ENCODE measurements around the gene XDH. TPM values are rescaled to one million over a fixed set of nuclear protein-coding genes. Genes with fewer than 3 reads are reported as not detected.

XDH gene
- total and polyA plus RNA-seq, 9 of the 15 experiments (the other 6 are each of a cell fraction or from before 2014, with no cell fraction given), result 0.04 to 0.06 TPM; not detected in 7

DNA sequence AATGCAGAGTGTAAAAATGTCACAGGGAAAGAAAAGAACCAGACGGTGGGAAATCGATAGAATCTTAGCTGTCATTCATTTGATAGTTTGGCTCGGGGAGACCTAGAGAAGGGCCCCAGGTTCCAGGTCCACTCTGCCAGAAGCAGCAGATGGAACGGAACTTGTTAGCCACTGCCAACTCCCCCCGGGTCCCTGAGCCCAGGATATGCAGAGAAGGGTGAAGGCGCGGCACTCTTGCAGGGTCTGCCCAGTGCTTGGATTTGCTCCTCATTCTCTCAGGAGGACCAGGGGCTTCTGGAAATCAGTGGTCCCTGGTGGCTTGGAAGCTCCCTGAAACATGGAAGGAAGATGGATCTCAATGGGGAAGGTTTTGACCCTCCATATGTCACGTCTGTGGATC is 11.6 kb upstream of the XDH start:
- DNase-seq (ENCODE audit: extremely low read depth in 1 of 4, low spot score in 3 of 4), result no peak
- no peaks in the 10 kb centered on the region for H3K9me1 ChIP-seq (ENCODE audit: control insufficient read depth, insufficient read depth, low read length)
- no peak overlapping the region for H3K4me3 ChIP-seq
- intact Hi-C loops (cut with micrococcal nuclease) (no loop called here), in situ Hi-C loops (cut with MboI) (no loop called here)
- H3K4me2 ChIP-seq (ENCODE audit: insufficient read depth, low read length), result no peak overlapping the region
- no peaks in the 10 kb centered on the region for H4K20me1 ChIP-seq (replicated peaks; ENCODE audit: control insufficient read depth, insufficient read depth, low read length)
- no peaks in the 10 kb centered on the region for H3K36me3 ChIP-seq (ENCODE audit: control insufficient read depth, insufficient read depth, low read length)
- peaks cover 0 to 4% of the 10 kb centered on the region in 2 experiments; a peak in 1 of 5 replicates for H3K27me3 ChIP-seq (ENCODE audit: control insufficient read depth in 2 of 2, insufficient read depth in 2 of 2, low read length in 2 of 2)
- no peak overlapping the region for H3K9ac ChIP-seq (ENCODE audit: insufficient read depth in 1 of 2, low read depth in 2 of 2, low read length in 2 of 2)
- H3K27ac ChIP-seq (ENCODE audit: extremely low read depth, low read depth, low read length), result no peak overlapping the region
- POLR2A ChIA-PET, result no interaction called here
- no peak for FAIRE-seq
- 0% methylated on average over 8 of the region's 8 CpGs for WGBS (ENCODE audit: insufficient coverage, low coverage, missing lambda C conversion rate)
- ATAC-seq, result no peak
- no peak overlapping the region for H2AFZ ChIP-seq (ENCODE audit: low read depth, low read length)
- BruUV-seq (replicated peaks), result no TSS peak
- H3K4me1 ChIP-seq (replicated peaks in 1 of 2; ENCODE audit: control insufficient read depth in 2 of 2, insufficient read depth in 2 of 2, low read length in 2 of 2), result no peaks in the 10 kb centered on the region
- TF ChIP-seq ZNF311 (CRISPR knock-in tag; IDR thresholded peaks at IDR 0.05) (no peak), POLR2B (IDR thresholded peaks at IDR 0.05; ENCODE audit: low read depth, partially characterized antibody) (no peak), MCM3 (IDR thresholded peaks at IDR 0.05) (no peak), CREBBP (IDR thresholded peaks at IDR 0.05; ENCODE audit: low read depth, low read length) (no peak), TAF9B (IDR thresholded peaks at IDR 0.05; ENCODE audit: partially characterized antibody) (no peak), LEF1 (IDR thresholded peaks at IDR 0.05) (no peak), ZNF354B (CRISPR knock-in tag; IDR thresholded peaks at IDR 0.05) (no peak), MIER1 (IDR thresholded peaks at IDR 0.05; ENCODE audit: low read depth) (no peak), ZNF324 (CRISPR knock-in tag; IDR thresholded peaks at IDR 0.05) (no peak), FOXP1 (CRISPR knock-in tag; IDR thresholded peaks at IDR 0.05) (no peak)
- TF ChIP-seq, protein P1, sequence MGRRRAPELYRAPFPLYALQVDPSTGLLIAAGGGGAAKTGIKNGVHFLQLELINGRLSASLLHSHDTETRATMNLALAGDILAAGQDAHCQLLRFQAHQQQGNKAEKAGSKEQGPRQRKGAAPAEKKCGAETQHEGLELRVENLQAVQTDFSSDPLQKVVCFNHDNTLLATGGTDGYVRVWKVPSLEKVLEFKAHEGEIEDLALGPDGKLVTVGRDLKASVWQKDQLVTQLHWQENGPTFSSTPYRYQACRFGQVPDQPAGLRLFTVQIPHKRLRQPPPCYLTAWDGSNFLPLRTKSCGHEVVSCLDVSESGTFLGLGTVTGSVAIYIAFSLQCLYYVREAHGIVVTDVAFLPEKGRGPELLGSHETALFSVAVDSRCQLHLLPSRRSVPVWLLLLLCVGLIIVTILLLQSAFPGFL (CRISPR knock-in tag; IDR thresholded peaks at IDR 0.05), result no peak
- TF ChIP-seq, protein P2, sequence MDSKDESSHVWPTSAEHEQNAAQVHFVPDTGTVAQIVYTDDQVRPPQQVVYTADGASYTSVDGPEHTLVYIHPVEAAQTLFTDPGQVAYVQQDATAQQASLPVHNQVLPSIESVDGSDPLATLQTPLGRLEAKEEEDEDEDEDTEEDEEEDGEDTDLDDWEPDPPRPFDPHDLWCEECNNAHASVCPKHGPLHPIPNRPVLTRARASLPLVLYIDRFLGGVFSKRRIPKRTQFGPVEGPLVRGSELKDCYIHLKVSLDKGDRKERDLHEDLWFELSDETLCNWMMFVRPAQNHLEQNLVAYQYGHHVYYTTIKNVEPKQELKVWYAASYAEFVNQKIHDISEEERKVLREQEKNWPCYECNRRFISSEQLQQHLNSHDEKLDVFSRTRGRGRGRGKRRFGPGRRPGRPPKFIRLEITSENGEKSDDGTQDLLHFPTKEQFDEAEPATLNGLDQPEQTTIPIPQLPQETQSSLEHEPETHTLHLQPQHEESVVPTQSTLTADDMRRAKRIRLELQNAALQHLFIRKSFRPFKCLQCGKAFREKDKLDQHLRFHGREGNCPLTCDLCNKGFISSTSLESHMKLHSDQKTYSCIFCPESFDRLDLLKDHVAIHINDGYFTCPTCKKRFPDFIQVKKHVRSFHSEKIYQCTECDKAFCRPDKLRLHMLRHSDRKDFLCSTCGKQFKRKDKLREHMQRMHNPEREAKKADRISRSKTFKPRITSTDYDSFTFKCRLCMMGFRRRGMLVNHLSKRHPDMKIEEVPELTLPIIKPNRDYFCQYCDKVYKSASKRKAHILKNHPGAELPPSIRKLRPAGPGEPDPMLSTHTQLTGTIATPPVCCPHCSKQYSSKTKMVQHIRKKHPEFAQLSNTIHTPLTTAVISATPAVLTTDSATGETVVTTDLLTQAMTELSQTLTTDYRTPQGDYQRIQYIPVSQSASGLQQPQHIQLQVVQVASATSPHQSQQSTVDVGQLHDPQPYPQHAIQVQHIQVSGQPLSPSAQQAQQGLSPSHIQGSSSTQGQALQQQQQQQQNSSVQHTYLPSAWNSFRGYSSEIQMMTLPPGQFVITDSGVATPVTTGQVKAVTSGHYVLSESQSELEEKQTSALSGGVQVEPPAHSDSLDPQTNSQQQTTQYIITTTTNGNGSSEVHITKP (IDR thresholded peaks at IDR 0.05; ENCODE audit: partially characterized antibody), result no peak
- TF ChIP-seq, protein P3, sequence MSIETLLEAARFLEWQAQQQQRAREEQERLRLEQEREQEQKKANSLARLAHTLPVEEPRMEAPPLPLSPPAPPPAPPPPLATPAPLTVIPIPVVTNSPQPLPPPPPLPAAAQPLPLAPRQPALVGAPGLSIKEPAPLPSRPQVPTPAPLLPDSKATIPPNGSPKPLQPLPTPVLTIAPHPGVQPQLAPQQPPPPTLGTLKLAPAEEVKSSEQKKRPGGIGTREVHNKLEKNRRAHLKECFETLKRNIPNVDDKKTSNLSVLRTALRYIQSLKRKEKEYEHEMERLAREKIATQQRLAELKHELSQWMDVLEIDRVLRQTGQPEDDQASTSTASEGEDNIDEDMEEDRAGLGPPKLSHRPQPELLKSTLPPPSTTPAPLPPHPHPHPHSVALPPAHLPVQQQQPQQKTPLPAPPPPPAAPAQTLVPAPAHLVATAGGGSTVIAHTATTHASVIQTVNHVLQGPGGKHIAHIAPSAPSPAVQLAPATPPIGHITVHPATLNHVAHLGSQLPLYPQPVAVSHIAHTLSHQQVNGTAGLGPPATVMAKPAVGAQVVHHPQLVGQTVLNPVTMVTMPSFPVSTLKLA (conservative IDR thresholded peaks at IDR 0.05), result no peak
- CTCF ChIA-PET (ENCODE audit: low intra/inter-chr PET ratio), result no interaction called here
- H3K9me3 ChIP-seq (replicated peaks; ENCODE audit: control insufficient read depth, insufficient read depth, low read depth, low read length), result no peaks in the 10 kb centered on the region
- no peaks in the 10 kb centered on the region for H3K79me2 ChIP-seq (ENCODE audit: control insufficient read depth, insufficient read depth, low read length)

All from K562 (cell line).